GM18526 (cell line): ENCODE results near the gene HMGXB4.

Experiments
- POLR2A ChIP-seq: IDR thresholded peaks from 3 replicates; pipeline ENCODE4 v1.6.1; 2011; ENCODE audit not compliant: insufficient read length; ENCODE audit errors: extremely low read depth

Gene HMGXB4

GRCh38 chr22:35301372-35301874, 44.1 kb downstream of the HMGXB4 start:
- TF ChIP-seq POLR2A: no peak

- no peak for TF ChIP-seq POLR2A
Measured at GRCh38 chr22:35303029-35303624, 45.8 kb downstream of the HMGXB4 start.

- TF ChIP-seq POLR2A: no peak
Measured at GRCh38 chr22:35305525-35306070, 48.3 kb downstream of the HMGXB4 start.

GRCh38 chr22:35306350-35306967, 49.2 kb downstream of the HMGXB4 start:
- TF ChIP-seq POLR2A: no peak

- no peak for TF ChIP-seq POLR2A
Measured at GRCh38 chr22:35307372-35307771, 50.1 kb downstream of the HMGXB4 start.

GRCh38 chr22:35307892-35308291, 50.6 kb downstream of the HMGXB4 start:
- TF ChIP-seq POLR2A: no peak

GRCh38 chr22:35308480-35309021, 51.3 kb downstream of the HMGXB4 start:
- TF ChIP-seq POLR2A: no peak

GRCh38 chr22:35310556-35311550, 53.6 kb downstream of the HMGXB4 start:
- TF ChIP-seq POLR2A: no peak

GRCh38 chr22:35311551-35311999, 54.3 kb downstream of the HMGXB4 start:
- TF ChIP-seq POLR2A: no peak

GRCh38 chr22:35312198-35313059, 55.1 kb downstream of the HMGXB4 start:
- TF ChIP-seq POLR2A: no peak

- no peak for TF ChIP-seq POLR2A
Measured at GRCh38 chr22:35313311-35314121, 56.2 kb downstream of the HMGXB4 start.

- no peak for TF ChIP-seq POLR2A
Measured at GRCh38 chr22:35314161-35314942, 57.1 kb downstream of the HMGXB4 start.

GRCh38 chr22:35315141-35315854, 58.0 kb downstream of the HMGXB4 start:
- TF ChIP-seq POLR2A: no peak
